ENCODE measurements around the gene TMA7B.

- TF ChIP-seq CTCF (conservative IDR thresholded peaks at IDR 0.05), result no peak
- no peak for TF ChIP-seq ZFX (IDR thresholded peaks at IDR 0.05)
These were observed 50.5 kb downstream of the TMA7B start for GRCh38 chr22:40010746-40011145.
